PFSK-1 (cell line): ENCODE data around the gene HEBP1.

Source experiments
- FOXP2 ChIP-seq: optimal IDR thresholded peaks from 2 replicates; pipeline ENCODE3; 2011; ENCODE audit warnings: borderline replicate concordance, control low read depth, inconsistent platforms; ENCODE audit not compliant: insufficient read depth; ENCODE audit errors: extremely low read length, extremely low read depth
- POLR2AphosphoS5 ChIP-seq: IDR thresholded peaks from 2 replicates; pipeline ENCODE4 v1.6.1; 2012; ENCODE audit warnings: low read depth, mild to moderate bottlenecking, control low read depth, low read length, moderate library complexity
- REST ChIP-seq, 2 experiments: IDR thresholded peaks; 2 replicates each; pipeline versions ENCODE4 v1.6.1 to v1.8.0; 2011 to 2012; ENCODE audit warnings: low read depth in 2 of 2, low read length in 2 of 2, control low read depth in 1 of 2, inconsistent platforms in 1 of 2, mild to moderate bottlenecking in 1 of 2, moderate library complexity in 1 of 2; ENCODE audit not compliant: insufficient read depth in 1 of 2
- SIN3A ChIP-seq: IDR thresholded peaks from 2 replicates; pipeline ENCODE4 v1.6.1; 2012; ENCODE audit warnings: mild to moderate bottlenecking, low read length, moderate library complexity, borderline replicate concordance; ENCODE audit not compliant: insufficient read depth
- TAF1 ChIP-seq: IDR thresholded peaks from 2 replicates; pipeline ENCODE4 v1.6.1; 2012; ENCODE audit warnings: low read length, control low read depth, borderline replicate concordance; ENCODE audit not compliant: insufficient read depth

Gene HEBP1

GRCh38 chr12:12941450-12942350, 58.4 kb downstream of the HEBP1 start:
- TF ChIP-seq TAF1 (no peak), REST (IDR thresholded peaks at IDR 0.05; ENCODE audit: insufficient read depth in 1 of 2, low read depth in 2 of 2, low read length in 2 of 2) (no peak), SIN3A (no peak), FOXP2 (no peak), POLR2AphosphoS5 (no peak)

GRCh38 chr12:12939888-12940287, 60.2 kb downstream of the HEBP1 start:
- TF ChIP-seq TAF1 (no peak), SIN3A (no peak), REST (IDR thresholded peaks at IDR 0.05; ENCODE audit: insufficient read depth in 1 of 2, low read depth in 2 of 2, low read length in 2 of 2) (no peak), POLR2AphosphoS5 (no peak), FOXP2 (no peak)

GRCh38 chr12:12938541-12938940, 61.5 kb downstream of the HEBP1 start:
- TF ChIP-seq POLR2AphosphoS5 (no peak), SIN3A (no peak), TAF1 (no peak), REST (IDR thresholded peaks at IDR 0.05; ENCODE audit: insufficient read depth in 1 of 2, low read depth in 2 of 2, low read length in 2 of 2) (no peak), FOXP2 (no peak)

GRCh38 chr12:12936983-12937491, 63.0 kb downstream of the HEBP1 start:
- TF ChIP-seq FOXP2 (no peak), POLR2AphosphoS5 (no peak), TAF1 (no peak), SIN3A (no peak), REST (IDR thresholded peaks at IDR 0.05; ENCODE audit: insufficient read depth in 1 of 2, low read depth in 2 of 2, low read length in 2 of 2) (no peak)

- no peak for TF ChIP-seq REST (IDR thresholded peaks at IDR 0.05; ENCODE audit: insufficient read depth in 1 of 2, low read depth in 2 of 2, low read length in 2 of 2)
- TF ChIP-seq FOXP2, result no peak
Observed at GRCh38 chr12:12934556-12934955, 65.5 kb downstream of the HEBP1 start.
